Activated CD4-positive, alpha-beta T cell treated with anti-CD3 and anti-CD28 coated beads, Interleukin-2, Interleukin-4, amounts not matched to agents 100 ng/mL and 50 ng/mL, durations not matched to agents 16 hours and 8 hours (primary cell): ENCODE measurements around the gene FAM118A.
"Not testable (repeated sequence)": the region's sequence is repeated elsewhere in the genome, so short reads cannot be mapped to it uniquely, and the experiment has no call there.

Experiments
- DNase-seq: peaks from one replicate; pipeline ENCODE4 v3.0.0-alpha.2; 2020; ENCODE audit warnings: low spot score

FAM118A gene

GRCh38 chr22:45331486-45331885 lies 21.8 kb downstream of the FAM118A start:
- no peak for DNase-seq

- no peak for DNase-seq
Observed at GRCh38 chr22:45332001-45332400, 22.3 kb downstream of the FAM118A start.

- DNase-seq = no peak
Observed at GRCh38 chr22:45334068-45334467, 24.3 kb downstream of the FAM118A start.

- DNase-seq = no peak
Observed at GRCh38 chr22:45334528-45334927, 24.8 kb downstream of the FAM118A start.

- no peak for DNase-seq
Observed at GRCh38 chr22:45335021-45335818, 25.5 kb downstream of the FAM118A start.

- no peak for DNase-seq
Observed at GRCh38 chr22:45335854-45336522, 26.3 kb downstream of the FAM118A start.

GRCh38 chr22:45336971-45337431 lies 27.3 kb downstream of the FAM118A start:
- DNase-seq = no peak

GRCh38 chr22:45337536-45337935 lies 27.8 kb downstream of the FAM118A start:
- no peak for DNase-seq

- no peak for DNase-seq
Observed at GRCh38 chr22:45338795-45339194, 29.1 kb downstream of the FAM118A start.

- DNase-seq = no peak
Observed at GRCh38 chr22:45340323-45340722, 30.6 kb downstream of the FAM118A start.

- peak; percentile 15 for DNase-seq
Observed at GRCh38 chr22:45341498-45341897, 31.8 kb downstream of the FAM118A start.

GRCh38 chr22:45343143-45343542 lies 33.4 kb downstream of the FAM118A start:
- DNase-seq = no peak

GRCh38 chr22:45344334-45344733 lies 34.6 kb downstream of the FAM118A start:
- DNase-seq = no peak

GRCh38 chr22:45349916-45350315 lies 40.2 kb downstream of the FAM118A start:
- DNase-seq = no peak

GRCh38 chr22:45351956-45352355 lies 42.2 kb downstream of the FAM118A start:
- DNase-seq = no peak

GRCh38 chr22:45352757-45353156 lies 43.0 kb downstream of the FAM118A start:
- DNase-seq = not testable (repeated sequence)

- DNase-seq = no peak
Observed at GRCh38 chr22:45353786-45354185, 44.1 kb downstream of the FAM118A start.

GRCh38 chr22:45357490-45357889 lies 47.8 kb downstream of the FAM118A start:
- no peak for DNase-seq

GRCh38 chr22:45358127-45358526 lies 48.4 kb downstream of the FAM118A start:
- no peak for DNase-seq

GRCh38 chr22:45359627-45360026 lies 49.9 kb downstream of the FAM118A start:
- no peak for DNase-seq

- DNase-seq = no peak
Observed at GRCh38 chr22:45366713-45367112, 57.0 kb downstream of the FAM118A start.

GRCh38 chr22:45373592-45373991 lies 63.9 kb downstream of the FAM118A start:
- not testable (repeated sequence) for DNase-seq

GRCh38 chr22:45376009-45376408 lies 66.3 kb downstream of the FAM118A start:
- DNase-seq = no peak
